WI38 (cell line): Measurements from ENCODE around the gene SIGLEC11.
"Not testable (repeated sequence)": the region's sequence is repeated elsewhere in the genome, so short reads cannot be mapped to it uniquely, and the experiment has no call there.

ENCODE experiments used
- H3K4me3 ChIP-seq: 2 replicates; pipeline ENCODE4 v1.5.1; 2011; ENCODE audit warnings: low read depth, mild to moderate bottlenecking, control low read depth, low read length
- CTCF ChIP-seq: IDR thresholded peaks from 2 replicates; pipeline ENCODE4 v1.5.1; 2012; ENCODE audit warnings: low read depth, mild to moderate bottlenecking, control low read depth, low read length

The SIGLEC11 gene

GRCh38 chr19:49960980-49961379, at the start of gene SIGLEC11:
TSS of gene SIGLEC11 (minus strand) at chr19:49961172. CDS start at chr19:49961081, 91 bp downstream.
- H3K4me3 ChIP-seq, result not testable (repeated sequence)

GRCh38 chr19:50008532-50008931, 47.6 kb upstream of the SIGLEC11 start:
- H3K4me3 ChIP-seq, result no peak overlapping the region
- TF ChIP-seq CTCF, result no peak

GRCh38 chr19:50007947-50008346, 47.0 kb upstream of the SIGLEC11 start:
- no peak for TF ChIP-seq CTCF
- H3K4me3 ChIP-seq, result no peak overlapping the region

GRCh38 chr19:50007170-50007569, 46.2 kb upstream of the SIGLEC11 start:
- TF ChIP-seq CTCF, result no peak
- no peak overlapping the region for H3K4me3 ChIP-seq

GRCh38 chr19:50005428-50005827, 44.5 kb upstream of the SIGLEC11 start:
- no peak for TF ChIP-seq CTCF
- no peak overlapping the region for H3K4me3 ChIP-seq

- no peak overlapping the region for H3K4me3 ChIP-seq
- TF ChIP-seq CTCF, result no peak
Observed at GRCh38 chr19:50003810-50004419, 42.9 kb upstream of the SIGLEC11 start.

GRCh38 chr19:50003254-50003788, 42.3 kb upstream of the SIGLEC11 start:
- no peak overlapping the region for H3K4me3 ChIP-seq
- TF ChIP-seq CTCF, result no peak
